Fibroblast of peridontal ligament (primary cell): ENCODE data around the gene UNKL.

Experiments used
- DNase-seq: peaks from one replicate; pipeline ENCODE4 v3.0.0-alpha.2; 2010; ENCODE audit errors: extremely low read depth

UNKL gene

GRCh38 chr16:1351582-1352362 lies 62.7 kb downstream of the UNKL start, which contains the start of the genes GNPTG and TSR3:
Gene GNPTG, plus strand, starts transcription at chr16:1351931. Its CDS starts 35 bp downstream, at chr16:1351966.
Gene TSR3, minus strand, starts transcription at chr16:1351878. Its CDS starts 74 bp downstream, at chr16:1351804.
- peak; percentile 80 for DNase-seq

GRCh38 chr16:1351215-1351581 lies 63.3 kb downstream of the UNKL start:
- DNase-seq, result no peak

GRCh38 chr16:1350691-1351090 lies 63.8 kb downstream of the UNKL start:
- no peak for DNase-seq

GRCh38 chr16:1349951-1350350 lies 64.6 kb downstream of the UNKL start:
- no peak for DNase-seq

- DNase-seq, result no peak
These were observed 65.2 kb downstream of the UNKL start for GRCh38 chr16:1349351-1349750.

- DNase-seq, result no peak
These were observed 65.6 kb downstream of the UNKL start for GRCh38 chr16:1348926-1349325.

- no peak for DNase-seq
These were observed 66.1 kb downstream of the UNKL start for GRCh38 chr16:1348441-1348840.

GRCh38 chr16:1347962-1348361 lies 66.5 kb downstream of the UNKL start:
- no peak for DNase-seq

- no peak for DNase-seq
These were observed 67.1 kb downstream of the UNKL start for GRCh38 chr16:1347286-1347855.

GRCh38 chr16:1346422-1347285 lies 67.8 kb downstream of the UNKL start:
- DNase-seq, result no peak

GRCh38 chr16:1345651-1346421 lies 68.7 kb downstream of the UNKL start:
- no peak for DNase-seq

GRCh38 chr16:1345087-1345486 lies 69.4 kb downstream of the UNKL start:
- DNase-seq, result no peak

GRCh38 chr16:1344499-1344898 lies 70.0 kb downstream of the UNKL start:
- no peak for DNase-seq

GRCh38 chr16:1343428-1344242 lies 70.9 kb downstream of the UNKL start:
- no peak for DNase-seq

- DNase-seq, result peak; percentile 35
These were observed 71.7 kb downstream of the UNKL start for GRCh38 chr16:1342526-1343427.

GRCh38 chr16:1341495-1342420 lies 72.7 kb downstream of the UNKL start:
- no peak for DNase-seq

- DNase-seq, result no peak
These were observed 73.6 kb downstream of the UNKL start for GRCh38 chr16:1340730-1341494.
